ENCODE data around the gene FAM221B.

DNA sequence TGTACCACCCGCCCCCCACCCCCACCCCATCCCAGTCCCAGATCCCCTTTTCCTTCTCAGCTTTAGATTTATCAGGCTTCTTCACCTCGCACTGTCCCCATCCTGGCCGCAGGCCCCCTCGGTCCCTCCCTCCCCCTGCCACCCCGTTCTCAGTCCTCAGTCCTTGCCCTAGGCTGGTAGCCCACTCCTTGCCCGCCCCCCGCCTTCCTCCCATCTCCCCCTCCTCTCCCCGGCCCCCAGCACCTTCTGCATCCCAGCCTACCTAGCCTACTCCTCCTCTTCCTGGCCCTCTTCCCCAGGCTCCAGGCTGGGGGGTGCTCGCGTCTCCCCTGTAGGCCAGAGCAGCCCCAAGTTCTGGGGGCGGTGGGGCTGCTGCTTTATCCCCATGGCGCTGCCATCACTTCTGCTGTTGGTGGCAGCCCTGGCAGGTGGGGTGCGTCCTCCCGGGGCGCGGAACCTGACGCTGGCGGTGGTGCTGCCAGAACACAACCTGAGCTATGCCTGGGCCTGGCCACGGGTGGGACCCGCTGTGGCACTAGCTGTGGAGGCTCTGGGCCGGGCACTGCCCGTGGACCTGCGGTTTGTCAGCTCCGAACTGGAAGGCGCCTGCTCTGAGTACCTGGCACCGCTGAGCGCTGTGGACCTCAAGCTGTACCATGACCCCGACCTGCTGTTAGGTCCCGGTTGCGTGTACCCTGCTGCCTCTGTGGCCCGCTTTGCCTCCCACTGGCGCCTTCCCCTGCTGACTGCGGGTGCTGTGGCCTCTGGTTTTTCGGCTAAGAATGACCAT is 36.3 kb downstream of the FAM221B start:
- TF ChIP-seq, protein P1, sequence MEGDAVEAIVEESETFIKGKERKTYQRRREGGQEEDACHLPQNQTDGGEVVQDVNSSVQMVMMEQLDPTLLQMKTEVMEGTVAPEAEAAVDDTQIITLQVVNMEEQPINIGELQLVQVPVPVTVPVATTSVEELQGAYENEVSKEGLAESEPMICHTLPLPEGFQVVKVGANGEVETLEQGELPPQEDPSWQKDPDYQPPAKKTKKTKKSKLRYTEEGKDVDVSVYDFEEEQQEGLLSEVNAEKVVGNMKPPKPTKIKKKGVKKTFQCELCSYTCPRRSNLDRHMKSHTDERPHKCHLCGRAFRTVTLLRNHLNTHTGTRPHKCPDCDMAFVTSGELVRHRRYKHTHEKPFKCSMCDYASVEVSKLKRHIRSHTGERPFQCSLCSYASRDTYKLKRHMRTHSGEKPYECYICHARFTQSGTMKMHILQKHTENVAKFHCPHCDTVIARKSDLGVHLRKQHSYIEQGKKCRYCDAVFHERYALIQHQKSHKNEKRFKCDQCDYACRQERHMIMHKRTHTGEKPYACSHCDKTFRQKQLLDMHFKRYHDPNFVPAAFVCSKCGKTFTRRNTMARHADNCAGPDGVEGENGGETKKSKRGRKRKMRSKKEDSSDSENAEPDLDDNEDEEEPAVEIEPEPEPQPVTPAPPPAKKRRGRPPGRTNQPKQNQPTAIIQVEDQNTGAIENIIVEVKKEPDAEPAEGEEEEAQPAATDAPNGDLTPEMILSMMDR (IDR thresholded peaks at IDR 0.05): no peak
- TF ChIP-seq POLR2A (IDR thresholded peaks at IDR 0.05): no peak

Measured in Peyer's patch (tissue), 4 donors.